ENCODE measurements around the gene RBBP8NL. TPM values are rescaled to one million over a fixed set of nuclear protein-coding genes. Genes with fewer than 3 reads are reported as not detected.
A peak's percentile ranks its signal among the peaks of the same experiment; 100 is the strongest.

The RBBP8NL gene
- total RNA-seq, 1 experiment from 2014 or later = 0.28 TPM

DNA sequence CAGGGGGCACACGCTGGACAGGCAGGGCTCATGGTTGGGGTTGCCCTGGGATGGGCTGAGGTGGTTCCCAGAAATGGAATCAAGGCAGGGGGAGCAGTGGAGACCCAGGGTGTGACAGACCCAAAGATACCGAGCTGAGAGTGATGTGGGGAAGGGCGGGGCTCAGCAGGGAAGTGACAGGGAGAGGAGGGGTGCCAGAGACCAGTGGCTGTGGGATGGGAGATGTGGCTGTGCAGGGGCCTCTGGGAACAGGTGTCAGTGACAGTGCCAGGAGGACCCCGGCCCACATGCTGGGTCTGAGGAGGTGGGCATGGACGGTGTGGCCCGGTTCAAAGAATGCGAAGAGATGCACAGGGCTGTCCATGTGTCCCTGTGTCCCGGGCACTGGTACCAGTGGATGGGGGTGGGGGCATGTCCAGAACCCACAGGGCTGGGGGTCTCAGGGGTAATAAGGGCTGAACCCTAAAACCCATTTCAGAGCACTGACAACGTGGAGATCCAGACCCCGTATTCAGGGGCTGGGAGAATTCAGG lies 21.3 kb downstream of the RBBP8NL start:
- no peaks in the 10 kb centered on the region for H3K27me3 ChIP-seq (ENCODE audit: insufficient read depth, low read length)
- no peak overlapping the region for H4K5ac ChIP-seq (ENCODE audit: insufficient read length, low read depth, low read length)
- Mint-ChIP-seq H3K9me3 (no peaks in the 10 kb centered on the region), H3K4me1 (peaks cover 9 to 20% of the 10 kb centered on the region in 2 experiments), H3K4me3 (peak overlapping the region; percentile 68 to 81), H3K27ac (no peak overlapping the region), H3K27me3 (ENCODE audit: low read depth) (peaks cover 16% of the 10 kb centered on the region), H3K36me3 (ENCODE audit: insufficient read depth in 1 of 3, low read depth in 3 of 3) (peaks cover 0 to under 1% (median 0%) of the 10 kb centered on the region in 3 experiments; a peak in 1 of 7 replicates)
- no peak overlapping the region for H3K23ac ChIP-seq (ENCODE audit: insufficient read length, low read depth, low read length)
- H2BK15ac ChIP-seq (ENCODE audit: low read depth, low read length) = no peak overlapping the region
- no peaks in the 10 kb centered on the region for H3K79me2 ChIP-seq (ENCODE audit: insufficient read depth, low read length)
- no peaks in the 10 kb centered on the region for H3K9me3 ChIP-seq (ENCODE audit: control insufficient read depth, low read depth, low read length)
- no peak overlapping the region for H3K27ac ChIP-seq (ENCODE audit: insufficient read length, low read depth, low read length)
- no peak overlapping the region for H2BK5ac ChIP-seq (ENCODE audit: insufficient read length, low read length)
- peak overlapping the region; percentile 41 for H3K4me2 ChIP-seq (ENCODE audit: insufficient read depth, insufficient read length, low read length)
- H3T11ph ChIP-seq (ENCODE audit: low read length) = no peak overlapping the region
- no peak overlapping the region for H2BK12ac ChIP-seq (ENCODE audit: insufficient read length, low read depth, low read length)
- H4K91ac ChIP-seq (ENCODE audit: insufficient read length, low read depth, low read length) = no peak overlapping the region
- DNase-seq = no peak
- no peaks in the 10 kb centered on the region for H3K79me1 ChIP-seq (ENCODE audit: insufficient read depth, low read depth, low read length, poor library complexity, severe bottlenecking)
- no peaks in the 10 kb centered on the region for H3K4me1 ChIP-seq (ENCODE audit: insufficient read depth, low read length)
- WGBS (ENCODE audit: extremely low coverage, insufficient read length, low lambda C conversion rate) = no CpG with 5 or more reads among the region's 10 CpGs
- no peak overlapping the region for H3K4ac ChIP-seq (ENCODE audit: low read depth, low read length)
- no peak overlapping the region for H2BK20ac ChIP-seq (ENCODE audit: low read depth, low read length, poor library complexity, severe bottlenecking)
- no peak overlapping the region for H3K56ac ChIP-seq (ENCODE audit: insufficient read length, low read depth, low read length)
- no peak overlapping the region for H3K14ac ChIP-seq (ENCODE audit: insufficient read depth, low read length)
- no peaks in the 10 kb centered on the region for H3K23me2 ChIP-seq (ENCODE audit: insufficient read length, low read depth, low read length, poor library complexity, severe bottlenecking)
- no peak for TF ChIP-seq CTCF (conservative IDR thresholded peaks at IDR 0.05)
- no peak overlapping the region for H2AFZ ChIP-seq (ENCODE audit: low read length)
- no peak overlapping the region for H2AK5ac ChIP-seq (ENCODE audit: insufficient read length, low read length)
- H3K9ac ChIP-seq (ENCODE audit: extremely low read depth, insufficient read length, low read length) = no peak overlapping the region
- H3K18ac ChIP-seq (ENCODE audit: insufficient read length, low read depth, low read length) = no peak overlapping the region
- H2BK120ac ChIP-seq (ENCODE audit: low read depth, low read length, poor library complexity, severe bottlenecking) = no peak overlapping the region
- no peak overlapping the region for H4K8ac ChIP-seq (replicated peaks; ENCODE audit: insufficient read length, low read depth, low read length)
- no peaks in the 10 kb centered on the region for H4K20me1 ChIP-seq (ENCODE audit: control insufficient read depth, insufficient read depth, insufficient read length)

Data from H9 (cell line).